Nephron progenitor cell (in vitro differentiated cells): ENCODE measurements around the gene STARD7.

Experiments used
- DNase-seq: peaks from one replicate; pipeline ENCODE4 v3.0.0; 2021
- H3K27ac Mint-ChIP-seq: 2 replicates; pipeline ENCODE4 v1.8.0; 2021; ENCODE audit warnings: mild to moderate bottlenecking, moderate library complexity, mixed read lengths
- H3K27me3 Mint-ChIP-seq: 2 replicates; pipeline ENCODE4 v1.8.0; 2021; ENCODE audit warnings: mild to moderate bottlenecking, low read depth, mixed read lengths; ENCODE audit not compliant: poor library complexity
- H3K36me3 Mint-ChIP-seq: 2 replicates; pipeline ENCODE4 v1.8.0; 2021; ENCODE audit warnings: low read depth, mixed read lengths
- H3K4me1 Mint-ChIP-seq: 2 replicates; pipeline ENCODE4 v1.8.0; 2021; ENCODE audit warnings: mixed read lengths
- H3K4me3 Mint-ChIP-seq: 2 replicates; pipeline ENCODE4 v1.8.0; 2021; ENCODE audit warnings: mild to moderate bottlenecking, moderate library complexity, mixed read lengths
- H3K9me3 Mint-ChIP-seq: 2 replicates; pipeline ENCODE4 v1.8.0; 2021; ENCODE audit warnings: mild to moderate bottlenecking, moderate library complexity, mixed read lengths
- CTCF ChIP-seq: fragments of 200-600 bp; sonication (generic); IDR thresholded peaks from 2 replicates; pipeline ENCODE4 v1.5.0; 2021; ENCODE audit warnings: antibody characterized with exemption

The STARD7 gene

GRCh38 chr2:96185516-96185915, 23.1 kb downstream of the STARD7 start:
- Mint-ChIP-seq H3K4me1 (no peaks in the 10 kb centered on the region), H3K9me3 (no peaks in the 10 kb centered on the region), H3K27me3 (no peaks in the 10 kb centered on the region), H3K36me3 (peaks cover 50% of the 10 kb centered on the region), H3K4me3 (no peak overlapping the region), H3K27ac (no peak overlapping the region)
- TF ChIP-seq CTCF: no peak
- DNase-seq: no peak

- peak overlapping the region; percentile 35 for H3K27ac Mint-ChIP-seq
- H3K36me3 Mint-ChIP-seq: peaks cover 50% of the 10 kb centered on the region
- H3K4me1 Mint-ChIP-seq: no peaks in the 10 kb centered on the region
- no peak overlapping the region for H3K4me3 Mint-ChIP-seq
- H3K27me3 Mint-ChIP-seq: no peaks in the 10 kb centered on the region
- no peak for DNase-seq
- no peaks in the 10 kb centered on the region for H3K9me3 Mint-ChIP-seq
- no peak for TF ChIP-seq CTCF
Observed at GRCh38 chr2:96184989-96185388, 23.6 kb downstream of the STARD7 start.

- Mint-ChIP-seq H3K4me1 (peaks cover 5% of the 10 kb centered on the region), H3K36me3 (peaks cover 43% of the 10 kb centered on the region), H3K27ac (peak overlapping the region; percentile 85), H3K27me3 (no peaks in the 10 kb centered on the region), H3K4me3 (no peak overlapping the region), H3K9me3 (no peaks in the 10 kb centered on the region)
- TF ChIP-seq CTCF: no peak
- DNase-seq: no peak
Observed at GRCh38 chr2:96184188-96184587, 24.4 kb downstream of the STARD7 start.

GRCh38 chr2:96181529-96181928, 27.1 kb downstream of the STARD7 start:
- no peak for DNase-seq
- Mint-ChIP-seq H3K27me3 (peaks cover 4% of the 10 kb centered on the region), H3K4me3 (no peak overlapping the region), H3K9me3 (no peaks in the 10 kb centered on the region), H3K27ac (no peak overlapping the region), H3K36me3 (peaks cover 31% of the 10 kb centered on the region), H3K4me1 (peaks cover 5% of the 10 kb centered on the region)
- no peak for TF ChIP-seq CTCF

- peaks cover 6% of the 10 kb centered on the region for H3K27me3 Mint-ChIP-seq
- H3K4me1 Mint-ChIP-seq: peaks cover 5% of the 10 kb centered on the region
- H3K36me3 Mint-ChIP-seq: peaks cover 22% of the 10 kb centered on the region
- TF ChIP-seq CTCF: no peak
- no peak for DNase-seq
- H3K27ac Mint-ChIP-seq: no peak overlapping the region
- H3K4me3 Mint-ChIP-seq: no peak overlapping the region
- H3K9me3 Mint-ChIP-seq: no peaks in the 10 kb centered on the region
Observed at GRCh38 chr2:96180521-96180920, 28.1 kb downstream of the STARD7 start.

GRCh38 chr2:96180002-96180401, 28.6 kb downstream of the STARD7 start:
- Mint-ChIP-seq H3K9me3 (no peaks in the 10 kb centered on the region), H3K4me3 (no peak overlapping the region), H3K27ac (no peak overlapping the region), H3K4me1 (peaks cover 5% of the 10 kb centered on the region), H3K36me3 (peaks cover 17% of the 10 kb centered on the region), H3K27me3 (peaks cover 6% of the 10 kb centered on the region)
- TF ChIP-seq CTCF: no peak
- no peak for DNase-seq
